GM12878 (cell line): ENCODE data around the gene LASP1. TPM values are rescaled to one million over a fixed set of nuclear protein-coding genes. Genes with fewer than 3 reads are reported as not detected.

ENCODE experiments used
- BRCA1 ChIP-seq: IDR thresholded peaks from 2 replicates; pipeline ENCODE4 v1.6.1; 2011; ENCODE audit warnings: low read depth, low read length, improper control_type of control experiment
- CBX3 ChIP-seq: fragments of 200-600 bp; sonication (generic); IDR thresholded peaks from 2 replicates; pipeline ENCODE4 v1.6.1; 2016; ENCODE audit warnings: low read depth, borderline replicate concordance
- CHD1 ChIP-seq: IDR thresholded peaks from 2 replicates; pipeline ENCODE4 v1.6.1; 2012; ENCODE audit warnings: low read depth, low read length, improper control_type of control experiment
- EP300 ChIP-seq, 2 experiments: fragments of 150-350 bp in 1 of 2; IDR thresholded peaks; 2 replicates each; pipeline ENCODE4 v1.6.1; 2011 to 2012; ENCODE audit warnings: low read depth in 2 of 2, low read length in 2 of 2, borderline replicate concordance in 1 of 2, improper control_type of control experiment in 1 of 2, inconsistent platforms in 1 of 2; ENCODE audit not compliant: control insufficient read depth in 1 of 2
- FOS ChIP-seq: IDR thresholded peaks from 3 replicates; pipeline ENCODE4 v1.6.1; 2011; ENCODE audit warnings: borderline replicate concordance; ENCODE audit not compliant: insufficient read length; ENCODE audit errors: extremely low read depth
- GABPA ChIP-seq: IDR thresholded peaks from 2 replicates; pipeline ENCODE4 v1.6.1; 2014; ENCODE audit warnings: antibody characterized with exemption, low read depth, mild to moderate bottlenecking, inconsistent platforms
- HCFC1 ChIP-seq: fragments of 150-350 bp; IDR thresholded peaks from 2 replicates; pipeline ENCODE4 v1.6.1; 2014; ENCODE audit warnings: low read length
- IRF4 ChIP-seq: IDR thresholded peaks from 2 replicates; pipeline ENCODE4 v1.6.1; 2011; ENCODE audit warnings: low read depth, low read length
- MXI1 ChIP-seq: fragments of 150-350 bp; IDR thresholded peaks from 2 replicates; pipeline ENCODE4 v1.6.1; 2011; ENCODE audit warnings: low read depth, mild to moderate bottlenecking, inconsistent platforms, low read length, improper control_type of control experiment
- NFXL1 ChIP-seq: fragments of 450-650 bp; IDR thresholded peaks from 2 replicates; pipeline ENCODE4 v1.6.1; 2017; ENCODE audit warnings: antibody characterized with exemption, mild to moderate bottlenecking, borderline replicate concordance
- PAX5 ChIP-seq: IDR thresholded peaks from 2 replicates; pipeline ENCODE4 v1.6.1; 2011; ENCODE audit warnings: low read depth, low read length, borderline replicate concordance
- PKNOX1 ChIP-seq: fragments of 450-650 bp; IDR thresholded peaks from 2 replicates; pipeline ENCODE4 v1.6.1; 2016; ENCODE audit warnings: mild to moderate bottlenecking
- RELA ChIP-seq: fragments of 450-650 bp; IDR thresholded peaks from 2 replicates; pipeline ENCODE4 v1.8.0; 2014; ENCODE audit warnings: borderline replicate concordance; ENCODE audit not compliant: partially characterized antibody
- SMARCA5 ChIP-seq: fragments of 450-650 bp; IDR thresholded peaks from 2 replicates; pipeline ENCODE4 v1.6.1; 2017; ENCODE audit warnings: mild to moderate bottlenecking
- SMC3 ChIP-seq: IDR thresholded peaks from 2 replicates; pipeline ENCODE4 v1.6.1; 2011; ENCODE audit warnings: low read length, improper control_type of control experiment, borderline replicate concordance
- SUZ12 ChIP-seq: fragments of 200-600 bp; sonication (generic); IDR thresholded peaks from one replicate; pipeline ENCODE4 v1.6.1; 2018; ENCODE audit warnings: antibody characterized with exemption, mild to moderate bottlenecking; ENCODE audit not compliant: unreplicated experiment
- polyA plus RNA-seq, 11 experiments: library from polyadenylated mRNA; depleted of rRNA in 4 of 11; unstranded in 6 of 11; stranded (reverse) in 5 of 11; fragments of >200 nt; fragmentation: Nextera tagmentation in 4 of 11; fragmentation: Illumina TruSeq in 1 of 11; extraction: Ambion mirVana in 4 of 11; extraction: Trizol in 1 of 11; gene quantifications; 1 replicate in 1 of 11; 2 replicates in 10 of 11; pipeline versions ENCODE4 v1.2.1 to v1.2.3, GENCODE V29; 2011 to 2016; ENCODE audit warnings: inconsistent platforms in 2 of 11, missing spikeins in 2 of 11, low read depth in 1 of 11
- total RNA-seq, 4 experiments: library from RNA; depleted of rRNA in 3 of 4; stranded (reverse); fragments of >200 nt in 3 of 4; fragmentation: Illumina TruSeq in 1 of 4; extraction: Trizol in 1 of 4; gene quantifications; 2 replicates each; pipeline versions ENCODE4 v1.2.1 to v1.2.3, GENCODE V29; 2013 to 2021
- TF ChIP-seq, protein P1 (sequence below): fragments of 450-650 bp; IDR thresholded peaks from 2 replicates; pipeline ENCODE4 v1.6.1; 2017; ENCODE audit warnings: low read depth, mild to moderate bottlenecking, moderate library complexity
- TF ChIP-seq, protein P2 (sequence below): fragments of 450-650 bp; formaldehyde crosslinking; IDR thresholded peaks from 2 replicates; pipeline ENCODE4 v1.4.0; 2022; ENCODE audit warnings: mild to moderate bottlenecking, moderate library complexity
- TF ChIP-seq, protein P3 (sequence below): fragments of 450-650 bp; formaldehyde crosslinking; IDR thresholded peaks from 2 replicates; pipeline ENCODE4 v1.5.0; 2022; ENCODE audit warnings: mild to moderate bottlenecking, missing genetic modification characterization

LASP1 gene
- total and polyA plus RNA-seq, 10 of the 15 experiments (the other 5 are each of a cell fraction or from before 2014, with no cell fraction given) = 21.0 to 114 (median 59.3) TPM

DNA sequence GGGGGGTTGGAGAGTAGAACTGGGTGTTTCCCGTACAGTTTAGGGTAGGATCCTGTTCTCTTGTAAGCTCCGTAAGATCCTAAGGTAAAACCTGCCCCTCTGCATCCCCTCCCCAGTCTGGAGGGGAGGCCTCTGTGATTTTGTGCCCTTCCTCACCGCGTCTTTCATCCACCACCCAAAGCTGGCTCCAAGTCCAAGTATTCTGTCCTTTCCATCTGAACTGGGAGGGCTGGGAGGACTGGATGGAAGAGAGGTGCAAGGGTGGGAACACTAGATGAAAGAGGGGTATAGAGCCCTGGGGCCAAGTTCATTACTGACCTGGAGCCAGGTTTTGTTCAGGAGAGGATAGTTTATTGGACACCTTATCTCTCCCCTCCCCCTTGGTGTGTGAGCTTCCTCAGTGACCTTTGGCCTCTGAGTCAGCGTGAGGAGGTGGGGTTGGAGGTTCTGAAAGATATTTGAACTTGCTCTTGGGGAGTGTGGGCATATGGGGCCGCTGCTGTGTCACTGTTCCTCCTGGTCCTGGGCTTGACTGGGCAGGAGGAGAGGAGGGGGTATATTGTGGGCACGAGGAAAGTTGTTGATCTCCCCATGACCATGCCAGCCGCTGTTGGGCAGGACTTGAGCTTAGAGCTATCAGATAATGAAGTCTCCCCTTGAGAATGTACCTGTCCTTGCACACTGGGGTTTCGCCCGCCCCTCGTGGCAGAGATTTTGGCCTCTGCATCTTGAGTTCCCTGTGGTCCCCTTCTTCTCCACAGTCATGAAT is 1.6 kb downstream of the LASP1 start (continued):
- TF ChIP-seq FOS = no peak
- no peak for TF ChIP-seq CBX3
- no peak for TF ChIP-seq PKNOX1
- TF ChIP-seq, protein P1, sequence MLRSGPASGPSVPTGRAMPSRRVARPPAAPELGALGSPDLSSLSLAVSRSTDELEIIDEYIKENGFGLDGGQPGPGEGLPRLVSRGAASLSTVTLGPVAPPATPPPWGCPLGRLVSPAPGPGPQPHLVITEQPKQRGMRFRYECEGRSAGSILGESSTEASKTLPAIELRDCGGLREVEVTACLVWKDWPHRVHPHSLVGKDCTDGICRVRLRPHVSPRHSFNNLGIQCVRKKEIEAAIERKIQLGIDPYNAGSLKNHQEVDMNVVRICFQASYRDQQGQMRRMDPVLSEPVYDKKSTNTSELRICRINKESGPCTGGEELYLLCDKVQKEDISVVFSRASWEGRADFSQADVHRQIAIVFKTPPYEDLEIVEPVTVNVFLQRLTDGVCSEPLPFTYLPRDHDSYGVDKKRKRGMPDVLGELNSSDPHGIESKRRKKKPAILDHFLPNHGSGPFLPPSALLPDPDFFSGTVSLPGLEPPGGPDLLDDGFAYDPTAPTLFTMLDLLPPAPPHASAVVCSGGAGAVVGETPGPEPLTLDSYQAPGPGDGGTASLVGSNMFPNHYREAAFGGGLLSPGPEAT = no peak
- no peak for TF ChIP-seq HCFC1
- TF ChIP-seq, protein P2, sequence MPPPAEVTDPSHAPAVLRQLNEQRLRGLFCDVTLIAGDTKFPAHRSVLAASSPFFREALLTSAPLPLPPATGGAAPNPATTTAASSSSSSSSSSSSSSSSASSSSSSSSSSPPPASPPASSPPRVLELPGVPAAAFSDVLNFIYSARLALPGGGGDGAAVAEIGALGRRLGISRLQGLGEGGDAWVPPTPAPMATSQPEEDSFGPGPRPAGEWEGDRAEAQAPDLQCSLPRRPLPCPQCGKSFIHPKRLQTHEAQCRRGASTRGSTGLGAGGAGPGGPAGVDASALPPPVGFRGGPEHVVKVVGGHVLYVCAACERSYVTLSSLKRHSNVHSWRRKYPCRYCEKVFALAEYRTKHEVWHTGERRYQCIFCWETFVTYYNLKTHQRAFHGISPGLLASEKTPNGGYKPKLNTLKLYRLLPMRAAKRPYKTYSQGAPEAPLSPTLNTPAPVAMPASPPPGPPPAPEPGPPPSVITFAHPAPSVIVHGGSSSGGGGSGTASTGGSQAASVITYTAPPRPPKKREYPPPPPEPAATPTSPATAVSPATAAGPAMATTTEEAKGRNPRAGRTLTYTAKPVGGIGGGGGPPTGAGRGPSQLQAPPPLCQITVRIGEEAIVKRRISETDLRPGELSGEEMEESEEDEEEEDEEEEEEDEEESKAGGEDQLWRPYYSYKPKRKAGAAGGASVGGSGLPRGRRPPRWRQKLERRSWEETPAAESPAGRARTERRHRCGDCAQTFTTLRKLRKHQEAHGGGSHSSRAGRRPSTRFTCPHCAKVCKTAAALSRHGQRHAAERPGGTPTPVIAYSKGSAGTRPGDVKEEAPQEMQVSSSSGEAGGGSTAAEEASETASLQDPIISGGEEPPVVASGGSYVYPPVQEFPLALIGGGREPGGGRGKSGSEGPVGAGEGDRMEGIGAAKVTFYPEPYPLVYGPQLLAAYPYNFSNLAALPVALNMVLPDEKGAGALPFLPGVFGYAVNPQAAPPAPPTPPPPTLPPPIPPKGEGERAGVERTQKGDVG (CRISPR knock-in tag) = no peak
- TF ChIP-seq SUZ12 = no peak
- 0 out of 4 replicates have a peak, but pooled peaks of 1 of the 2 experiments have one; percentile 23 for TF ChIP-seq EP300 (IDR thresholded peaks at IDR 0.05; ENCODE audit: borderline replicate concordance in 1 of 2, control insufficient read depth in 1 of 2, low read depth in 2 of 2, low read length in 2 of 2)
- no peak for TF ChIP-seq BRCA1
- no peak for TF ChIP-seq GABPA
- TF ChIP-seq SMC3 = peak; percentile 7; the same call in 1 of the 2 replicates
- TF ChIP-seq IRF4 = no peak
- TF ChIP-seq NFXL1 = no peak
- no peak for TF ChIP-seq SMARCA5
- peak; percentile 20 for TF ChIP-seq RELA
- TF ChIP-seq MXI1 = peak; percentile 69; the same call in 1 of the 2 replicates
- TF ChIP-seq CHD1 = 0 out of 2 replicates have a peak, but pooled peaks have one; percentile 22
- TF ChIP-seq, protein P3, sequence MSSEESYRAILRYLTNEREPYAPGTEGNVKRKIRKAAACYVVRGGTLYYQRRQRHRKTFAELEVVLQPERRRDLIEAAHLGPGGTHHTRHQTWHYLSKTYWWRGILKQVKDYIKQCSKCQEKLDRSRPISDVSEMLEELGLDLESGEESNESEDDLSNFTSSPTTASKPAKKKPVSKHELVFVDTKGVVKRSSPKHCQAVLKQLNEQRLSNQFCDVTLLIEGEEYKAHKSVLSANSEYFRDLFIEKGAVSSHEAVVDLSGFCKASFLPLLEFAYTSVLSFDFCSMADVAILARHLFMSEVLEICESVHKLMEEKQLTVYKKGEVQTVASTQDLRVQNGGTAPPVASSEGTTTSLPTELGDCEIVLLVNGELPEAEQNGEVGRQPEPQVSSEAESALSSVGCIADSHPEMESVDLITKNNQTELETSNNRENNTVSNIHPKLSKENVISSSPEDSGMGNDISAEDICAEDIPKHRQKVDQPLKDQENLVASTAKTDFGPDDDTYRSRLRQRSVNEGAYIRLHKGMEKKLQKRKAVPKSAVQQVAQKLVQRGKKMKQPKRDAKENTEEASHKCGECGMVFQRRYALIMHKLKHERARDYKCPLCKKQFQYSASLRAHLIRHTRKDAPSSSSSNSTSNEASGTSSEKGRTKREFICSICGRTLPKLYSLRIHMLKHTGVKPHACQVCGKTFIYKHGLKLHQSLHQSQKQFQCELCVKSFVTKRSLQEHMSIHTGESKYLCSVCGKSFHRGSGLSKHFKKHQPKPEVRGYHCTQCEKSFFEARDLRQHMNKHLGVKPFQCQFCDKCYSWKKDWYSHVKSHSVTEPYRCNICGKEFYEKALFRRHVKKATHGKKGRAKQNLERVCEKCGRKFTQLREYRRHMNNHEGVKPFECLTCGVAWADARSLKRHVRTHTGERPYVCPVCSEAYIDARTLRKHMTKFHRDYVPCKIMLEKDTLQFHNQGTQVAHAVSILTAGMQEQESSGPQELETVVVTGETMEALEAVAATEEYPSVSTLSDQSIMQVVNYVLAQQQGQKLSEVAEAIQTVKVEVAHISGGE (CRISPR knock-in tag) = no peak
- no peak for TF ChIP-seq PAX5
